ENCODE data around the gene MCAM. TPM values are rescaled to one million over a fixed set of nuclear protein-coding genes. Genes with fewer than 3 reads are reported as not detected.

Gene MCAM
- total and polyA plus RNA-seq, 2 donors (not counting 1 experiment from before 2014, with no cell fraction given) = 4.8 to 26.3 TPM

GRCh38 chr11:119295178-119295577 lies 21.8 kb downstream of the MCAM start:
- no peaks in the 10 kb centered on the region for H4K20me1 ChIP-seq (ENCODE audit: control insufficient read depth, extremely low read depth, insufficient read depth, low read length)
- DNase-seq (ENCODE audit: low read depth in 2 of 2) = peak in 1 of 2 donors; percentile 15
- H3K4me1 ChIP-seq (ENCODE audit: control insufficient read depth, extremely low read depth, insufficient read depth, low read length) = no peaks in the 10 kb centered on the region
- TF ChIP-seq CTCF (conservative IDR thresholded peaks at IDR 0.05 in 1 of 2, IDR thresholded peaks at IDR 0.05 in 1 of 2; ENCODE audit: low read depth in 1 of 2, low read length in 2 of 2) (no peak), EZH2 (IDR thresholded peaks at IDR 0.05; ENCODE audit: low read length, missing control alignments) (no peak)
- no peak overlapping the region for H2AFZ ChIP-seq (ENCODE audit: low read length)
- no peak overlapping the region for H3K4me3 ChIP-seq (replicated peaks in 1 of 4; ENCODE audit: control extremely low read depth in 1 of 4, insufficient read depth in 1 of 4, low read depth in 3 of 4, low read length in 4 of 4)
- no peaks in the 10 kb centered on the region for H3K79me2 ChIP-seq (ENCODE audit: control insufficient read depth, insufficient read depth, low read length)
- H3K4me2 ChIP-seq (ENCODE audit: extremely low read depth, insufficient read depth, low read length) = no peak overlapping the region
- H3K27me3 ChIP-seq (ENCODE audit: control insufficient read depth, insufficient read depth, low read length) = no peaks in the 10 kb centered on the region
- H3K9me3 ChIP-seq (ENCODE audit: control insufficient read depth, insufficient read depth, low read depth, low read length) = no peaks in the 10 kb centered on the region
- no peak overlapping the region for H3K27ac ChIP-seq (ENCODE audit: insufficient read depth, low read length)
- H3K9ac ChIP-seq (ENCODE audit: insufficient read depth, low read length) = no peak overlapping the region
- peaks cover 3% of the 10 kb centered on the region for H3K36me3 ChIP-seq (ENCODE audit: control insufficient read depth, insufficient read depth, low read length)

DNA sequence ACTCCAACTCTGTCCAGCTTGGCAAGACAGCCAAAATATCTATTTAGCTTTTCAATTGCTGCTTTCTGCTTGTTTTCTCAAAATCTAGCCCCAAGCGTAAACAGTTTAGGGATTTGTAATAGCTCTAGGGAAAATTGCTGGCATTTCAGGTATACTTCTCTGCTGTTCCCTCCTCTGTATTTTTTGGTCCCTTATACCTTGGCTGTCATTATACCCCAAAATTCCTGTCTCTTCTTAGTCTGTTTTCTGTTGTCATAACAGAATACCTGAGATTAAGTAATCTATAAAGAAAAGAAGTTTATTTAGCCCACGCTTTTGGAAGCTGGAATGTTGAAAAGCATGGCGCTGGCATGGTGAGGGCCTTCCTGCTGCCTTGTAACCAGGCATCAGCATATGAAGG lies 23.5 kb downstream of the MCAM start:
- Histone ChIP-seq H3K27me3 (ENCODE audit: control insufficient read depth, insufficient read depth, low read length) (no peaks in the 10 kb centered on the region), H3K36me3 (ENCODE audit: control insufficient read depth, insufficient read depth, low read length) (peaks cover under 1% of the 10 kb centered on the region), H4K20me1 (ENCODE audit: control insufficient read depth, extremely low read depth, insufficient read depth, low read length) (no peaks in the 10 kb centered on the region), H3K79me2 (ENCODE audit: control insufficient read depth, insufficient read depth, low read length) (no peaks in the 10 kb centered on the region), H3K4me1 (ENCODE audit: control insufficient read depth, extremely low read depth, insufficient read depth, low read length) (no peaks in the 10 kb centered on the region), H3K9ac (ENCODE audit: insufficient read depth, low read length) (no peak overlapping the region), H3K4me3 (replicated peaks in 1 of 4; ENCODE audit: control extremely low read depth in 1 of 4, insufficient read depth in 1 of 4, low read depth in 3 of 4, low read length in 4 of 4) (no peak overlapping the region), H3K9me3 (ENCODE audit: control insufficient read depth, insufficient read depth, low read depth, low read length) (no peaks in the 10 kb centered on the region), H2AFZ (ENCODE audit: low read length) (no peak overlapping the region), H3K4me2 (ENCODE audit: extremely low read depth, insufficient read depth, low read length) (no peak overlapping the region), H3K27ac (ENCODE audit: insufficient read depth, low read length) (no peak overlapping the region)
- TF ChIP-seq CTCF (conservative IDR thresholded peaks at IDR 0.05 in 1 of 2, IDR thresholded peaks at IDR 0.05 in 1 of 2; ENCODE audit: low read depth in 1 of 2, low read length in 2 of 2) (no peak), EZH2 (IDR thresholded peaks at IDR 0.05; ENCODE audit: low read length, missing control alignments) (no peak)
- no peak for DNase-seq (ENCODE audit: low read depth in 2 of 2)

- Histone ChIP-seq H3K9me3 (ENCODE audit: control insufficient read depth, insufficient read depth, low read depth, low read length) (no peaks in the 10 kb centered on the region), H3K27ac (ENCODE audit: insufficient read depth, low read length) (no peak overlapping the region), H3K4me1 (ENCODE audit: control insufficient read depth, extremely low read depth, insufficient read depth, low read length) (no peaks in the 10 kb centered on the region), H3K79me2 (ENCODE audit: control insufficient read depth, insufficient read depth, low read length) (no peaks in the 10 kb centered on the region), H2AFZ (ENCODE audit: low read length) (no peak overlapping the region), H3K4me2 (ENCODE audit: extremely low read depth, insufficient read depth, low read length) (no peak overlapping the region), H3K36me3 (ENCODE audit: control insufficient read depth, insufficient read depth, low read length) (peaks cover 2% of the 10 kb centered on the region), H3K27me3 (ENCODE audit: control insufficient read depth, insufficient read depth, low read length) (no peaks in the 10 kb centered on the region), H3K9ac (ENCODE audit: insufficient read depth, low read length) (no peak overlapping the region), H3K4me3 (replicated peaks in 1 of 4; ENCODE audit: control extremely low read depth in 1 of 4, insufficient read depth in 1 of 4, low read depth in 3 of 4, low read length in 4 of 4) (no peak overlapping the region), H4K20me1 (ENCODE audit: control insufficient read depth, extremely low read depth, insufficient read depth, low read length) (no peaks in the 10 kb centered on the region)
- TF ChIP-seq CTCF (conservative IDR thresholded peaks at IDR 0.05 in 1 of 2, IDR thresholded peaks at IDR 0.05 in 1 of 2; ENCODE audit: low read depth in 1 of 2, low read length in 2 of 2) (no peak), EZH2 (IDR thresholded peaks at IDR 0.05; ENCODE audit: low read length, missing control alignments) (no peak)
- no peak for DNase-seq (ENCODE audit: low read depth in 2 of 2)
Measured at GRCh38 chr11:119290894-119291497, 25.9 kb downstream of the MCAM start.
